ENCODE results near the gene TBX4.
"Not testable (repeated sequence)": the region's sequence is repeated elsewhere in the genome, so short reads cannot be mapped to it uniquely, and the experiment has no call there.

The TBX4 gene

GRCh38 chr17:61429274-61429673 lies 22.9 kb upstream of the TBX4 start:
- DNase-seq (ENCODE audit: low read depth): no peak

GRCh38 chr17:61429831-61430230 lies 22.4 kb upstream of the TBX4 start:
- DNase-seq (ENCODE audit: low read depth): not testable (repeated sequence)

GRCh38 chr17:61431594-61432311 lies 20.5 kb upstream of the TBX4 start:
- DNase-seq (ENCODE audit: low read depth): no peak

- no peak for DNase-seq (ENCODE audit: low read depth)
Observed at GRCh38 chr17:61436273-61436672, 15.9 kb upstream of the TBX4 start.

GRCh38 chr17:61436995-61437704 lies 15.1 kb upstream of the TBX4 start:
- DNase-seq (ENCODE audit: low read depth): no peak

GRCh38 chr17:61440697-61441096 lies 11.5 kb upstream of the TBX4 start:
- no peak for DNase-seq (ENCODE audit: low read depth)

GRCh38 chr17:61441507-61441906 lies 10.7 kb upstream of the TBX4 start:
- not testable (repeated sequence) for DNase-seq (ENCODE audit: low read depth)

- no peak for DNase-seq (ENCODE audit: low read depth)
Observed at GRCh38 chr17:61442136-61442775, 10.0 kb upstream of the TBX4 start.

- no peak for DNase-seq (ENCODE audit: low read depth)
Observed at GRCh38 chr17:61442878-61443474, 9.2 kb upstream of the TBX4 start.

GRCh38 chr17:61443475-61443882 lies 8.7 kb upstream of the TBX4 start:
- no peak for DNase-seq (ENCODE audit: low read depth)

GRCh38 chr17:61444075-61444474 lies 8.1 kb upstream of the TBX4 start:
- DNase-seq (ENCODE audit: low read depth): no peak

GRCh38 chr17:61444831-61445230 lies 7.4 kb upstream of the TBX4 start:
- no peak for DNase-seq (ENCODE audit: low read depth)

GRCh38 chr17:61447358-61447757 lies 4.9 kb upstream of the TBX4 start:
- no peak for DNase-seq (ENCODE audit: low read depth)

GRCh38 chr17:61448042-61448441 lies 4.2 kb upstream of the TBX4 start:
- DNase-seq (ENCODE audit: low read depth): no peak

GRCh38 chr17:61449140-61449539 lies 3.1 kb upstream of the TBX4 start:
- not testable (repeated sequence) for DNase-seq (ENCODE audit: low read depth)

GRCh38 chr17:61449707-61450640 lies 2.2 kb upstream of the TBX4 start:
- DNase-seq (ENCODE audit: low read depth): no peak

GRCh38 chr17:61450641-61451537 lies 1.3 kb upstream of the TBX4 start:
- DNase-seq (ENCODE audit: low read depth): no peak

GRCh38 chr17:61451538-61452300 lies 503 bp upstream of the TBX4 start:
- no peak for DNase-seq (ENCODE audit: low read depth)

GRCh38 chr17:61453566-61454380 lies 1.6 kb downstream of the TBX4 start:
- DNase-seq (ENCODE audit: low read depth): no peak
